ENCODE results near the gene SMAD3. TPM values are rescaled to one million over a fixed set of nuclear protein-coding genes. Genes with fewer than 3 reads are reported as not detected.

The SMAD3 gene
- total RNA-seq, 1 donor from 2014 or later, result 18.8 TPM

GRCh38 chr15:67163180-67163579 is 97.8 kb downstream of the SMAD3 start:
- Histone ChIP-seq H3K27ac (replicated peaks) (no peak overlapping the region), H3K36me3 (peaks cover 19% of the 10 kb centered on the region), H3K4me1 (peaks cover 82% of the 10 kb centered on the region), H3K27me3 (ENCODE audit: low read depth) (no peaks in the 10 kb centered on the region), H3K4me3 (no peak overlapping the region), H3K9me3 (replicated peaks) (no peaks in the 10 kb centered on the region)
- no peak for TF ChIP-seq CTCF (IDR thresholded peaks at IDR 0.05; ENCODE audit: borderline replicate concordance)
- intact Hi-C loops (cut with micrococcal nuclease), result no loop called here
- no peak for DNase-seq

GRCh38 chr15:67164401-67164791 is 99.0 kb downstream of the SMAD3 start:
- Histone ChIP-seq H3K27ac (replicated peaks) (peak overlapping the region; percentile 71), H3K4me3 (no peak overlapping the region), H3K27me3 (ENCODE audit: low read depth) (no peaks in the 10 kb centered on the region), H3K9me3 (replicated peaks) (no peaks in the 10 kb centered on the region), H3K4me1 (peaks cover 79% of the 10 kb centered on the region), H3K36me3 (peaks cover 27% of the 10 kb centered on the region)
- no peak for TF ChIP-seq CTCF (IDR thresholded peaks at IDR 0.05; ENCODE audit: borderline replicate concordance)
- DNase-seq, result no peak
- intact Hi-C loops (cut with micrococcal nuclease), result no loop called here

DNA sequence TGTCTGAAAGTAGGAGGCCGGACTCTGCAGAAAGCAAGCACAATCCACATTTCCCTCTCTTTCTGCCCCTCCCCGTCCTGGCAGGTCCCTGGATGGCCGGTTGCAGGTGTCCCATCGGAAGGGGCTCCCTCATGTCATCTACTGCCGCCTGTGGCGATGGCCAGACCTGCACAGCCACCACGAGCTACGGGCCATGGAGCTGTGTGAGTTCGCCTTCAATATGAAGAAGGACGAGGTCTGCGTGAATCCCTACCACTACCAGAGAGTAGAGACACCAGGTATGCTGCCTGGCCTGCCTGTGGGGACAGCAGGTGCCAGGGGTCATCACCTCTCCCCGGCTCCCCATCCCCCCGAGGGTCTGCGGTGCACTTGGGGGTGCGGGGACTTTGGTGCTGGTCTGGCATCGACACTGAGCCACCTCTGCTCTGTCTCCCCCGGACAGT is 99.4 kb downstream of the SMAD3 start:
- Histone ChIP-seq H3K36me3 (peaks cover 27% of the 10 kb centered on the region), H3K4me1 (peaks cover 75% of the 10 kb centered on the region), H3K27ac (replicated peaks) (peak overlapping the region; percentile 71), H3K9me3 (replicated peaks) (no peaks in the 10 kb centered on the region), H3K4me3 (no peak overlapping the region), H3K27me3 (ENCODE audit: low read depth) (no peaks in the 10 kb centered on the region)
- DNase-seq, result no peak
- no peak for TF ChIP-seq CTCF (IDR thresholded peaks at IDR 0.05; ENCODE audit: borderline replicate concordance)
- intact Hi-C loops (cut with micrococcal nuclease), result no loop called here

- no peak for TF ChIP-seq CTCF (IDR thresholded peaks at IDR 0.05; ENCODE audit: borderline replicate concordance)
- DNase-seq, result peak; percentile 56
- H3K9me3 ChIP-seq (replicated peaks), result no peaks in the 10 kb centered on the region
- intact Hi-C loops (cut with micrococcal nuclease), result no loop called here
- no peaks in the 10 kb centered on the region for H3K27me3 ChIP-seq (ENCODE audit: low read depth)
- H3K4me3 ChIP-seq, result no peak overlapping the region
- peaks cover 35% of the 10 kb centered on the region for H3K36me3 ChIP-seq
- peaks cover 75% of the 10 kb centered on the region for H3K4me1 ChIP-seq
- peak overlapping the region; percentile 71 for H3K27ac ChIP-seq (replicated peaks)
These were observed 100.2 kb downstream of the SMAD3 start for GRCh38 chr15:67165254-67166253.

- H3K27ac ChIP-seq (replicated peaks), result peak overlapping the region; percentile 71
- intact Hi-C loops (cut with micrococcal nuclease), result no loop called here
These were observed 101.0 kb downstream of the SMAD3 start for GRCh38 chr15:67166280-67167009.

More at GRCh38 chr15:67166280-67167009, 101.0 kb downstream of the SMAD3 start:
- H3K4me3 ChIP-seq, result no peak overlapping the region
- no peak for DNase-seq
- H3K27me3 ChIP-seq (ENCODE audit: low read depth), result no peaks in the 10 kb centered on the region
- H3K9me3 ChIP-seq (replicated peaks), result no peaks in the 10 kb centered on the region
- TF ChIP-seq CTCF (IDR thresholded peaks at IDR 0.05; ENCODE audit: borderline replicate concordance), result no peak
- peaks cover 43% of the 10 kb centered on the region for H3K36me3 ChIP-seq
- peaks cover 72% of the 10 kb centered on the region for H3K4me1 ChIP-seq

Measured in left ventricle myocardium inferior (tissue), 1 donor.